MM.1S (cell line): ENCODE results near the gene RGS11.

Experiments
- CTCF ChIP-seq: fragments of 300-600 bp; sonication (generic); IDR thresholded peaks from 2 replicates; pipeline ENCODE4 v1.5.1; 2016; ENCODE audit warnings: antibody characterized with exemption, low read length, mixed read lengths
- EZH2 ChIP-seq: fragments of 300-600 bp; sonication (generic); optimal IDR thresholded peaks from 2 replicates; pipeline ENCODE3; 2017; ENCODE audit warnings: low read depth, mild to moderate bottlenecking, antibody characterized with exemption, low read length, mixed read lengths

- TF ChIP-seq EZH2 = no peak
- no peak for TF ChIP-seq CTCF
Measured at GRCh38 chr16:228151-228851, 47.4 kb downstream of the RGS11 start.
